GM12878 (cell line): ENCODE data around the gene SSR2. TPM values are rescaled to one million over a fixed set of nuclear protein-coding genes. Genes with fewer than 3 reads are reported as not detected.
A peak's percentile ranks its signal among the peaks of the same experiment; 100 is the strongest.

Source experiments
- BHLHE40 ChIP-seq, 2 experiments: fragments of 450-650 bp in 1 of 2; IDR thresholded peaks; 2 replicates each; pipeline ENCODE4 v1.6.1; 2011 to 2017; ENCODE audit warnings: low read depth in 2 of 2, borderline replicate concordance in 1 of 2, improper control_type of control experiment in 1 of 2, low read length in 1 of 2, mild to moderate bottlenecking in 1 of 2
- BRCA1 ChIP-seq: IDR thresholded peaks from 2 replicates; pipeline ENCODE4 v1.6.1; 2011; ENCODE audit warnings: low read depth, low read length, improper control_type of control experiment
- ESRRA ChIP-seq: IDR thresholded peaks from 2 replicates; pipeline ENCODE4 v1.6.1; 2012; ENCODE audit warnings: mild to moderate bottlenecking, low read length, improper control_type of control experiment
- FOXM1 ChIP-seq: IDR thresholded peaks from 2 replicates; pipeline ENCODE4 v1.6.1; 2012; ENCODE audit warnings: low read depth, mild to moderate bottlenecking, inconsistent platforms, low read length, moderate library complexity
- JUNB ChIP-seq: IDR thresholded peaks from 2 replicates; pipeline ENCODE4 v1.6.1; 2016; ENCODE audit warnings: antibody characterized with exemption, mild to moderate bottlenecking
- KLF5 ChIP-seq: fragments of 450-650 bp; IDR thresholded peaks from 2 replicates; pipeline ENCODE4 v1.6.1; 2014; ENCODE audit warnings: mild to moderate bottlenecking; ENCODE audit not compliant: partially characterized antibody
- PAX8 ChIP-seq: fragments of 450-650 bp; IDR thresholded peaks from 2 replicates; pipeline ENCODE4 v1.6.1; 2017; ENCODE audit warnings: mild to moderate bottlenecking, moderate library complexity
- RAD51 ChIP-seq: fragments of 450-650 bp; IDR thresholded peaks from 2 replicates; pipeline ENCODE4 v1.6.1; 2016; ENCODE audit warnings: moderate library complexity, mild to moderate bottlenecking, inconsistent platforms
- STAT3 ChIP-seq: IDR thresholded peaks from 2 replicates; pipeline ENCODE4 v1.6.1; 2011; ENCODE audit warnings: low read depth, low read length, improper control_type of control experiment
- TBL1XR1 ChIP-seq: IDR thresholded peaks from 2 replicates; pipeline ENCODE4 v1.6.1; 2012; ENCODE audit warnings: low read depth, low read length, improper control_type of control experiment
- ZBED1 ChIP-seq: IDR thresholded peaks from 2 replicates; pipeline ENCODE4 v1.6.1; 2016; ENCODE audit warnings: borderline replicate concordance
- ZSCAN29 ChIP-seq: fragments of 450-650 bp; IDR thresholded peaks from 2 replicates; pipeline ENCODE4 v1.6.1; 2017; ENCODE audit warnings: mild to moderate bottlenecking, moderate library complexity
- polyA plus RNA-seq, 11 experiments: library from polyadenylated mRNA; depleted of rRNA in 4 of 11; unstranded in 6 of 11; stranded (reverse) in 5 of 11; fragments of >200 nt; fragmentation: Nextera tagmentation in 4 of 11; fragmentation: Illumina TruSeq in 1 of 11; extraction: Ambion mirVana in 4 of 11; extraction: Trizol in 1 of 11; gene quantifications; 1 replicate in 1 of 11; 2 replicates in 10 of 11; pipeline versions ENCODE4 v1.2.1 to v1.2.3, GENCODE V29; 2011 to 2016; ENCODE audit warnings: inconsistent platforms in 2 of 11, missing spikeins in 2 of 11, low read depth in 1 of 11
- total RNA-seq, 4 experiments: library from RNA; depleted of rRNA in 3 of 4; stranded (reverse); fragments of >200 nt in 3 of 4; fragmentation: Illumina TruSeq in 1 of 4; extraction: Trizol in 1 of 4; gene quantifications; 2 replicates each; pipeline versions ENCODE4 v1.2.1 to v1.2.3, GENCODE V29; 2013 to 2021
- TF ChIP-seq, protein P1 (sequence below): fragments of 450-650 bp; IDR thresholded peaks from 2 replicates; pipeline ENCODE4 v1.6.1; 2017; ENCODE audit warnings: antibody characterized with exemption, mild to moderate bottlenecking, moderate library complexity
- TF ChIP-seq, protein P2 (sequence below): IDR thresholded peaks from 2 replicates; pipeline ENCODE4 v1.6.1; 2011; ENCODE audit warnings: mild to moderate bottlenecking, low read depth, low read length, moderate library complexity; ENCODE audit not compliant: insufficient replicate concordance
- TF ChIP-seq, protein P3 (sequence below): fragments of 450-650 bp; IDR thresholded peaks from 2 replicates; pipeline ENCODE4 v1.6.1; 2016; ENCODE audit warnings: mild to moderate bottlenecking
- TF ChIP-seq, protein P4 (sequence below): fragments of 150-350 bp; IDR thresholded peaks from 2 replicates; pipeline ENCODE4 v1.6.1; 2014; ENCODE audit warnings: mild to moderate bottlenecking, low read depth, low read length
- TF ChIP-seq, protein P5 (sequence below): IDR thresholded peaks from 2 replicates; pipeline ENCODE4 v1.6.1; 2012; ENCODE audit warnings: mild to moderate bottlenecking, low read depth, low read length
- TF ChIP-seq, protein P6 (sequence below): fragments of 450-650 bp; conservative IDR thresholded peaks from 2 replicates; pipeline ENCODE4 v1.6.1; 2017; ENCODE audit warnings: mild to moderate bottlenecking, moderate library complexity

SSR2 gene
- total and polyA plus RNA-seq, 10 of the 15 experiments (the other 5 are each of a cell fraction or from before 2014, with no cell fraction given): 207 to 553 (median 315) TPM

DNA sequence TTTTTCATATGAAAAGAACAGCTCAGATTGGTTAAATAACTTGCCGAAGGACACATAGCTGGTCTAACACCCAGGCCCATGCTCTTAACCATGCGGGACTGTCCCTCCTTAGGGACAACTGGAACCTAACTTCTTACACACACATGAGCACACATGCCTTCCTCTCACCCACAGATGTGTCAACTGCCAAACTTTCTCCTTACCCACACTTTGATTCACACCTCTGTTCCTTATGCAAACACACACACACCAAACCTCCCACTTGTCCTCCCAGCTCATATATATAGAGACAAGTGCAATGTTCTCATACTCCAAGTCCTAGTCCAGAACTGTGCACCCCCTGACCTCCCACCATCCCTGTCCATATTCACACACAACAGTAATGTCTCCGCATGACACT, 44.5 kb upstream of the SSR2 start (continued):
- TF ChIP-seq, protein P1, sequence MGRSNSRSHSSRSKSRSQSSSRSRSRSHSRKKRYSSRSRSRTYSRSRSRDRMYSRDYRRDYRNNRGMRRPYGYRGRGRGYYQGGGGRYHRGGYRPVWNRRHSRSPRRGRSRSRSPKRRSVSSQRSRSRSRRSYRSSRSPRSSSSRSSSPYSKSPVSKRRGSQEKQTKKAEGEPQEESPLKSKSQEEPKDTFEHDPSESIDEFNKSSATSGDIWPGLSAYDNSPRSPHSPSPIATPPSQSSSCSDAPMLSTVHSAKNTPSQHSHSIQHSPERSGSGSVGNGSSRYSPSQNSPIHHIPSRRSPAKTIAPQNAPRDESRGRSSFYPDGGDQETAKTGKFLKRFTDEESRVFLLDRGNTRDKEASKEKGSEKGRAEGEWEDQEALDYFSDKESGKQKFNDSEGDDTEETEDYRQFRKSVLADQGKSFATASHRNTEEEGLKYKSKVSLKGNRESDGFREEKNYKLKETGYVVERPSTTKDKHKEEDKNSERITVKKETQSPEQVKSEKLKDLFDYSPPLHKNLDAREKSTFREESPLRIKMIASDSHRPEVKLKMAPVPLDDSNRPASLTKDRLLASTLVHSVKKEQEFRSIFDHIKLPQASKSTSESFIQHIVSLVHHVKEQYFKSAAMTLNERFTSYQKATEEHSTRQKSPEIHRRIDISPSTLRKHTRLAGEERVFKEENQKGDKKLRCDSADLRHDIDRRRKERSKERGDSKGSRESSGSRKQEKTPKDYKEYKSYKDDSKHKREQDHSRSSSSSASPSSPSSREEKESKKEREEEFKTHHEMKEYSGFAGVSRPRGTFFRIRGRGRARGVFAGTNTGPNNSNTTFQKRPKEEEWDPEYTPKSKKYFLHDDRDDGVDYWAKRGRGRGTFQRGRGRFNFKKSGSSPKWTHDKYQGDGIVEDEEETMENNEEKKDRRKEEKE: no peak
- no peak for TF ChIP-seq TBL1XR1
- no peak for TF ChIP-seq JUNB
- no peak for TF ChIP-seq BRCA1
- no peak for TF ChIP-seq PAX8
- TF ChIP-seq, protein P2, sequence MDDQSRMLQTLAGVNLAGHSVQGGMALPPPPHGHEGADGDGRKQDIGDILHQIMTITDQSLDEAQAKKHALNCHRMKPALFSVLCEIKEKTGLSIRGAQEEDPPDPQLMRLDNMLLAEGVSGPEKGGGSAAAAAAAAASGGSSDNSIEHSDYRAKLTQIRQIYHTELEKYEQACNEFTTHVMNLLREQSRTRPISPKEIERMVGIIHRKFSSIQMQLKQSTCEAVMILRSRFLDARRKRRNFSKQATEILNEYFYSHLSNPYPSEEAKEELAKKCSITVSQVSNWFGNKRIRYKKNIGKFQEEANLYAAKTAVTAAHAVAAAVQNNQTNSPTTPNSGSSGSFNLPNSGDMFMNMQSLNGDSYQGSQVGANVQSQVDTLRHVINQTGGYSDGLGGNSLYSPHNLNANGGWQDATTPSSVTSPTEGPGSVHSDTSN: no peak
- TF ChIP-seq, protein P3, sequence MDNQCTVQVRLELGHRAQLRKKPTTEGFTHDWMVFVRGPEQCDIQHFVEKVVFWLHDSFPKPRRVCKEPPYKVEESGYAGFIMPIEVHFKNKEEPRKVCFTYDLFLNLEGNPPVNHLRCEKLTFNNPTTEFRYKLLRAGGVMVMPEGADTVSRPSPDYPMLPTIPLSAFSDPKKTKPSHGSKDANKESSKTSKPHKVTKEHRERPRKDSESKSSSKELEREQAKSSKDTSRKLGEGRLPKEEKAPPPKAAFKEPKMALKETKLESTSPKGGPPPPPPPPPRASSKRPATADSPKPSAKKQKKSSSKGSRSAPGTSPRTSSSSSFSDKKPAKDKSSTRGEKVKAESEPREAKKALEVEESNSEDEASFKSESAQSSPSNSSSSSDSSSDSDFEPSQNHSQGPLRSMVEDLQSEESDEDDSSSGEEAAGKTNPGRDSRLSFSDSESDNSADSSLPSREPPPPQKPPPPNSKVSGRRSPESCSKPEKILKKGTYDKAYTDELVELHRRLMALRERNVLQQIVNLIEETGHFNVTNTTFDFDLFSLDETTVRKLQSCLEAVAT: no peak
- TF ChIP-seq KLF5: no peak
- TF ChIP-seq, protein P4, sequence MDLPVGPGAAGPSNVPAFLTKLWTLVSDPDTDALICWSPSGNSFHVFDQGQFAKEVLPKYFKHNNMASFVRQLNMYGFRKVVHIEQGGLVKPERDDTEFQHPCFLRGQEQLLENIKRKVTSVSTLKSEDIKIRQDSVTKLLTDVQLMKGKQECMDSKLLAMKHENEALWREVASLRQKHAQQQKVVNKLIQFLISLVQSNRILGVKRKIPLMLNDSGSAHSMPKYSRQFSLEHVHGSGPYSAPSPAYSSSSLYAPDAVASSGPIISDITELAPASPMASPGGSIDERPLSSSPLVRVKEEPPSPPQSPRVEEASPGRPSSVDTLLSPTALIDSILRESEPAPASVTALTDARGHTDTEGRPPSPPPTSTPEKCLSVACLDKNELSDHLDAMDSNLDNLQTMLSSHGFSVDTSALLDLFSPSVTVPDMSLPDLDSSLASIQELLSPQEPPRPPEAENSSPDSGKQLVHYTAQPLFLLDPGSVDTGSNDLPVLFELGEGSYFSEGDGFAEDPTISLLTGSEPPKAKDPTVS: no peak
- TF ChIP-seq ESRRA: no peak
- no peak for TF ChIP-seq RAD51
- TF ChIP-seq, protein P5, sequence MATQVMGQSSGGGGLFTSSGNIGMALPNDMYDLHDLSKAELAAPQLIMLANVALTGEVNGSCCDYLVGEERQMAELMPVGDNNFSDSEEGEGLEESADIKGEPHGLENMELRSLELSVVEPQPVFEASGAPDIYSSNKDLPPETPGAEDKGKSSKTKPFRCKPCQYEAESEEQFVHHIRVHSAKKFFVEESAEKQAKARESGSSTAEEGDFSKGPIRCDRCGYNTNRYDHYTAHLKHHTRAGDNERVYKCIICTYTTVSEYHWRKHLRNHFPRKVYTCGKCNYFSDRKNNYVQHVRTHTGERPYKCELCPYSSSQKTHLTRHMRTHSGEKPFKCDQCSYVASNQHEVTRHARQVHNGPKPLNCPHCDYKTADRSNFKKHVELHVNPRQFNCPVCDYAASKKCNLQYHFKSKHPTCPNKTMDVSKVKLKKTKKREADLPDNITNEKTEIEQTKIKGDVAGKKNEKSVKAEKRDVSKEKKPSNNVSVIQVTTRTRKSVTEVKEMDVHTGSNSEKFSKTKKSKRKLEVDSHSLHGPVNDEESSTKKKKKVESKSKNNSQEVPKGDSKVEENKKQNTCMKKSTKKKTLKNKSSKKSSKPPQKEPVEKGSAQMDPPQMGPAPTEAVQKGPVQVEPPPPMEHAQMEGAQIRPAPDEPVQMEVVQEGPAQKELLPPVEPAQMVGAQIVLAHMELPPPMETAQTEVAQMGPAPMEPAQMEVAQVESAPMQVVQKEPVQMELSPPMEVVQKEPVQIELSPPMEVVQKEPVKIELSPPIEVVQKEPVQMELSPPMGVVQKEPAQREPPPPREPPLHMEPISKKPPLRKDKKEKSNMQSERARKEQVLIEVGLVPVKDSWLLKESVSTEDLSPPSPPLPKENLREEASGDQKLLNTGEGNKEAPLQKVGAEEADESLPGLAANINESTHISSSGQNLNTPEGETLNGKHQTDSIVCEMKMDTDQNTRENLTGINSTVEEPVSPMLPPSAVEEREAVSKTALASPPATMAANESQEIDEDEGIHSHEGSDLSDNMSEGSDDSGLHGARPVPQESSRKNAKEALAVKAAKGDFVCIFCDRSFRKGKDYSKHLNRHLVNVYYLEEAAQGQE: no peak
- TF ChIP-seq, protein P6, sequence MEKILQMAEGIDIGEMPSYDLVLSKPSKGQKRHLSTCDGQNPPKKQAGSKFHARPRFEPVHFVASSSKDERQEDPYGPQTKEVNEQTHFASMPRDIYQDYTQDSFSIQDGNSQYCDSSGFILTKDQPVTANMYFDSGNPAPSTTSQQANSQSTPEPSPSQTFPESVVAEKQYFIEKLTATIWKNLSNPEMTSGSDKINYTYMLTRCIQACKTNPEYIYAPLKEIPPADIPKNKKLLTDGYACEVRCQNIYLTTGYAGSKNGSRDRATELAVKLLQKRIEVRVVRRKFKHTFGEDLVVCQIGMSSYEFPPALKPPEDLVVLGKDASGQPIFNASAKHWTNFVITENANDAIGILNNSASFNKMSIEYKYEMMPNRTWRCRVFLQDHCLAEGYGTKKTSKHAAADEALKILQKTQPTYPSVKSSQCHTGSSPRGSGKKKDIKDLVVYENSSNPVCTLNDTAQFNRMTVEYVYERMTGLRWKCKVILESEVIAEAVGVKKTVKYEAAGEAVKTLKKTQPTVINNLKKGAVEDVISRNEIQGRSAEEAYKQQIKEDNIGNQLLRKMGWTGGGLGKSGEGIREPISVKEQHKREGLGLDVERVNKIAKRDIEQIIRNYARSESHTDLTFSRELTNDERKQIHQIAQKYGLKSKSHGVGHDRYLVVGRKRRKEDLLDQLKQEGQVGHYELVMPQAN: no peak
- TF ChIP-seq BHLHE40 (IDR thresholded peaks at IDR 0.05; ENCODE audit: borderline replicate concordance in 1 of 2, low read depth in 2 of 2, low read length in 1 of 2): peak; percentile 56 to 66; a peak in 2 of 4 replicates
- no peak for TF ChIP-seq FOXM1
- no peak for TF ChIP-seq STAT3
- no peak for TF ChIP-seq ZBED1
- no peak for TF ChIP-seq ZSCAN29
